ENCODE data around the gene SERPINA6. TPM values are rescaled to one million over a fixed set of nuclear protein-coding genes. Genes with fewer than 3 reads are reported as not detected.

Gene SERPINA6
- total RNA-seq, 1 experiment from 2014 or later = not detected

- H3K9me3 ChIP-seq (ENCODE audit: insufficient read depth, low read depth) = no peaks in the 10 kb centered on the region
- POLR2A ChIA-PET (ENCODE audit: unreplicated experiment) = no interaction called here
- no peak for DNase-seq
- H3K36me3 ChIP-seq (ENCODE audit: low read depth) = no peaks in the 10 kb centered on the region
- TF ChIP-seq EZH2 (IDR thresholded peaks at IDR 0.05; ENCODE audit: low read depth) (no peak), CTCF (conservative IDR thresholded peaks at IDR 0.05) (no peak)
- no peaks in the 10 kb centered on the region for H3K4me1 ChIP-seq (replicated peaks; ENCODE audit: insufficient read depth)
- no peak within 1 kb of the TSS for H3K4me3 ChIP-seq
- no peak within 1 kb of the TSS for H2AFZ ChIP-seq
- no peaks in the 10 kb centered on the region for H3K79me2 ChIP-seq (ENCODE audit: low read depth)
- H3K9me2 ChIP-seq (ENCODE audit: insufficient read depth) = no peaks in the 10 kb centered on the region
- no peaks in the 10 kb centered on the region for H4K20me1 ChIP-seq (ENCODE audit: insufficient read depth)
- H3K27me3 ChIP-seq (ENCODE audit: insufficient read depth, low read depth) = peaks cover 33% of the 10 kb centered on the region
- H3K27ac ChIP-seq = no peak within 1 kb of the TSS
- CTCF ChIA-PET = no interaction called here
- intact Hi-C loops (cut with micrococcal nuclease; ENCODE audit: unreplicated experiment) = no loop called here
- no TSS peak for BruUV-seq (replicated peaks)
- H3K4me2 ChIP-seq = no peak within 1 kb of the TSS
- H3F3A ChIP-seq (ENCODE audit: insufficient read depth, low read depth) = no peaks in the 10 kb centered on the region
These were observed 30.1 kb downstream of the SERPINA6 start, which contains the start of gene SERPINA10 for GRCh38 chr14:94292872-94293577. TSS of gene SERPINA10 (minus strand) at chr14:94293268. CDS start at chr14:94290593, 2,675 bp downstream.

- Histone ChIP-seq H3K79me2 (ENCODE audit: low read depth) (no peaks in the 10 kb centered on the region), H3K9me2 (ENCODE audit: insufficient read depth) (no peaks in the 10 kb centered on the region), H3F3A (ENCODE audit: insufficient read depth, low read depth) (no peaks in the 10 kb centered on the region), H3K36me3 (ENCODE audit: low read depth) (no peaks in the 10 kb centered on the region), H2AFZ (no peak overlapping the region), H3K27me3 (ENCODE audit: insufficient read depth, low read depth) (peaks cover 33% of the 10 kb centered on the region), H3K4me2 (no peak overlapping the region), H3K27ac (no peak overlapping the region), H3K4me3 (no peak overlapping the region), H4K20me1 (ENCODE audit: insufficient read depth) (no peaks in the 10 kb centered on the region), H3K4me1 (replicated peaks; ENCODE audit: insufficient read depth) (no peaks in the 10 kb centered on the region), H3K9me3 (ENCODE audit: insufficient read depth, low read depth) (no peaks in the 10 kb centered on the region)
- CTCF ChIA-PET = no interaction called here
- TF ChIP-seq EZH2 (IDR thresholded peaks at IDR 0.05; ENCODE audit: low read depth) (no peak), CTCF (conservative IDR thresholded peaks at IDR 0.05) (no peak)
- no peak for DNase-seq
- POLR2A ChIA-PET (ENCODE audit: unreplicated experiment) = no interaction called here
- BruUV-seq (replicated peaks) = no TSS peak
- intact Hi-C loops (cut with micrococcal nuclease; ENCODE audit: unreplicated experiment) = no loop called here
These were observed 30.6 kb downstream of the SERPINA6 start for GRCh38 chr14:94292526-94292871.

GRCh38 chr14:94291906-94292525, 31.1 kb downstream of the SERPINA6 start:
- Histone ChIP-seq H3K4me1 (replicated peaks; ENCODE audit: insufficient read depth) (no peaks in the 10 kb centered on the region), H3K27ac (no peak overlapping the region), H4K20me1 (ENCODE audit: insufficient read depth) (no peaks in the 10 kb centered on the region), H2AFZ (no peak overlapping the region), H3K27me3 (ENCODE audit: insufficient read depth, low read depth) (peaks cover 36% of the 10 kb centered on the region), H3K9me2 (ENCODE audit: insufficient read depth) (no peaks in the 10 kb centered on the region), H3K4me3 (no peak overlapping the region), H3K79me2 (ENCODE audit: low read depth) (no peaks in the 10 kb centered on the region), H3K36me3 (ENCODE audit: low read depth) (no peaks in the 10 kb centered on the region), H3K4me2 (no peak overlapping the region), H3K9me3 (ENCODE audit: insufficient read depth, low read depth) (no peaks in the 10 kb centered on the region), H3F3A (ENCODE audit: insufficient read depth, low read depth) (no peaks in the 10 kb centered on the region)
- ChIA-PET CTCF (no interaction called here), POLR2A (ENCODE audit: unreplicated experiment) (no interaction called here)
- DNase-seq = no peak
- intact Hi-C loops (cut with micrococcal nuclease; ENCODE audit: unreplicated experiment) = no loop called here
- no peak for TF ChIP-seq EZH2 (IDR thresholded peaks at IDR 0.05; ENCODE audit: low read depth)
- no peak for TF ChIP-seq CTCF (conservative IDR thresholded peaks at IDR 0.05)
- BruUV-seq (replicated peaks) = no TSS peak

All from PC-9 (cell line).